Right lobe of liver (tissue), 6 donors: ENCODE results near the gene LRTM1. TPM values are rescaled to one million over a fixed set of nuclear protein-coding genes. Genes with fewer than 3 reads are reported as not detected.

Source experiments
- ATAC-seq, 4 donors: fragments of 200-7000 bp; cut with Tn5 transposase; one replicate each; pipeline ENCODE4 v1.9.1; 2020; ENCODE audit warnings: mild to moderate bottlenecking in 4 of 4, moderate library complexity in 4 of 4
- DNase-seq, 3 donors: peaks; one replicate each; pipeline ENCODE4 v3.0.0-alpha.2; 2020
- H3K27ac ChIP-seq, 3 donors: fragments of 200-600 bp; one replicate each; pipeline ENCODE4 v1.8.0; 2022
- H3K27me3 ChIP-seq, 2 donors: fragments of 200-600 bp; one replicate each; pipeline ENCODE4 v1.8.0; 2022
- H3K36me3 ChIP-seq, 4 donors: fragments of 200-600 bp; sonication (generic) in 1 of 4; one replicate each; pipeline versions ENCODE4 v1.5.1 to v1.8.0; 2017 to 2022; ENCODE audit warnings: control low read depth in 1 of 4
- H3K4me1 ChIP-seq, 4 donors: fragments of 200-600 bp; sonication (generic) in 1 of 4; one replicate each; pipeline versions ENCODE4 v1.5.1 to v1.8.0; 2017 to 2022; ENCODE audit warnings: control low read depth in 1 of 4
- H3K4me3 ChIP-seq, 3 donors: fragments of 200-600 bp; one replicate each; pipeline ENCODE4 v1.8.0; 2022
- H3K9me3 ChIP-seq, 4 donors: fragments of 200-600 bp; sonication (generic) in 1 of 4; one replicate each; pipeline versions ENCODE4 v1.5.1 to v1.8.0; 2017 to 2022; ENCODE audit warnings: control low read depth in 1 of 4
- CTCF ChIP-seq, 4 donors: fragments of 200-600 bp in 3 of 4; fragments of 450-650 bp in 1 of 4; IDR thresholded peaks; one replicate each; pipeline versions ENCODE4 v1.5.1 to v1.8.0; 2016 to 2022; ENCODE audit warnings: antibody characterized with exemption in 4 of 4, mild to moderate bottlenecking in 2 of 4
- POLR2A ChIP-seq: fragments of 450-650 bp; IDR thresholded peaks from one replicate; pipeline ENCODE4 v1.6.1; 2017; ENCODE audit warnings: antibody characterized with exemption, mild to moderate bottlenecking
- WGBS: methylation state at CpG from one replicate; pipeline ENCODE4 v1.1.6; 2018; ENCODE audit warnings: low coverage, low lambda C conversion rate; ENCODE audit not compliant: insufficient coverage; ENCODE audit errors: missing lambda C conversion rate; 5-methylcytosine and 5-hydroxymethylcytosine counted together
- intact Hi-C, 2 donors: fragments of 100-400 bp; cut with DNase I; formaldehyde crosslinking; loops; one replicate each; pipeline versions ENCODE4 v1.11.2 to v1.14.1; 2022
- total RNA-seq, 6 experiments: library from RNA; depleted of rRNA in 2 of 6; stranded (reverse); fragments of >200 nt in 2 of 6; fragmentation: NEBNext Ultra II Directional in 3 of 6; extraction: Animal tissue kit (Norgen Biotek cat#: 25700) in 3 of 6; gene quantifications; one replicate each; pipeline versions ENCODE4 v1.1.0 to v1.2.4, GENCODE V29; 2016 to 2023
- donor health status: DM: no; HTN: yes; CAD: no.
- donor health status: DM: no; HTN: no; CAD: no.
- donor health status: DM: no; HTN: no; CAD: no.
- donor health status: DM: no; HTN: yes; CAD: no.
- donor health status: DM: no; HTN: yes; CAD: no.

Gene LRTM1
- total RNA-seq, 6 experiments from 2014 or later, result not detected

GRCh38 chr3:54931182-54931581 lies 3.3 kb upstream of the LRTM1 start:
- no peak overlapping the region for H3K4me3 ChIP-seq
- WGBS, result 43% methylated on average over 4 of the region's 4 CpGs
- no peaks in the 10 kb centered on the region for H3K36me3 ChIP-seq
- no peak overlapping the region for H3K27ac ChIP-seq
- no peaks in the 10 kb centered on the region for H3K9me3 ChIP-seq
- ATAC-seq (no peak), DNase-seq (no peak)
- TF ChIP-seq CTCF (IDR thresholded peaks at IDR 0.05) (no peak), POLR2A (no peak)
- intact Hi-C loops, result no loop called here
- no peaks in the 10 kb centered on the region for H3K4me1 ChIP-seq
- no peaks in the 10 kb centered on the region for H3K27me3 ChIP-seq

- 87% methylated on average over 3 of the region's 12 CpGs for WGBS
- H3K36me3 ChIP-seq, result no peaks in the 10 kb centered on the region
- no peaks in the 10 kb centered on the region for H3K4me1 ChIP-seq
- H3K27me3 ChIP-seq, result no peaks in the 10 kb centered on the region
- H3K9me3 ChIP-seq, result no peaks in the 10 kb centered on the region
- intact Hi-C loops, result no loop called here
- ATAC-seq (no peak), DNase-seq (no peak)
- no peak overlapping the region for H3K27ac ChIP-seq
- H3K4me3 ChIP-seq, result no peak overlapping the region
- TF ChIP-seq POLR2A, result no peak
- no peak for TF ChIP-seq CTCF (IDR thresholded peaks at IDR 0.05)
Measured at GRCh38 chr3:54918516-54918915, 9.3 kb downstream of the LRTM1 start.

GRCh38 chr3:54917862-54918261 lies 10.0 kb downstream of the LRTM1 start:
- intact Hi-C loops, result no loop called here
- no peak for ATAC-seq

GRCh38 chr3:54917174-54917573 lies 10.7 kb downstream of the LRTM1 start:
- no peak for ATAC-seq
- intact Hi-C loops, result no loop called here
- TF ChIP-seq POLR2A (no peak), CTCF (IDR thresholded peaks at IDR 0.05) (no peak)
- no peak for DNase-seq
- WGBS, result 88% methylated on average over 2 of the region's 2 CpGs
- Histone ChIP-seq H3K36me3 (no peaks in the 10 kb centered on the region), H3K27me3 (no peaks in the 10 kb centered on the region), H3K4me1 (no peaks in the 10 kb centered on the region), H3K4me3 (no peak overlapping the region), H3K9me3 (no peaks in the 10 kb centered on the region), H3K27ac (no peak overlapping the region)

More at GRCh38 chr3:54917862-54918261, 10.0 kb downstream of the LRTM1 start:
- no peaks in the 10 kb centered on the region for H3K36me3 ChIP-seq
- H3K27me3 ChIP-seq, result no peaks in the 10 kb centered on the region
- H3K9me3 ChIP-seq, result no peaks in the 10 kb centered on the region
- H3K4me1 ChIP-seq, result no peaks in the 10 kb centered on the region
- WGBS, result 56% methylated on average over 4 of the region's 4 CpGs
- TF ChIP-seq POLR2A (no peak), CTCF (IDR thresholded peaks at IDR 0.05) (no peak)
- no peak overlapping the region for H3K27ac ChIP-seq
- no peak overlapping the region for H3K4me3 ChIP-seq
- DNase-seq, result no peak

- no peak for ATAC-seq
- Histone ChIP-seq H3K4me3 (no peak overlapping the region), H3K36me3 (no peaks in the 10 kb centered on the region), H3K9me3 (no peaks in the 10 kb centered on the region), H3K27ac (no peak overlapping the region), H3K27me3 (no peaks in the 10 kb centered on the region), H3K4me1 (no peaks in the 10 kb centered on the region)
- no peak for TF ChIP-seq POLR2A
- intact Hi-C loops, result no loop called here
- no peak for DNase-seq
Measured at GRCh38 chr3:54916732-54917131, 11.1 kb downstream of the LRTM1 start.
